ENCODE measurements around the gene SERPINE1.

The SERPINE1 gene

GRCh38 chr7:101162551-101163278 lies 35.8 kb downstream of the SERPINE1 start:
- peaks cover 23% of the 10 kb centered on the region for H3K4me1 Mint-ChIP-seq
- H3K27ac Mint-ChIP-seq, result no peak overlapping the region
- peak overlapping the region; percentile 74 to 82 (median 76) for H3K4me3 Mint-ChIP-seq
- TF ChIP-seq CTCF (IDR thresholded peaks at IDR 0.05; ENCODE audit: unreplicated experiment in 3 of 3), result no peak
- no peaks in the 10 kb centered on the region for H3K9me3 Mint-ChIP-seq
- H3K27me3 Mint-ChIP-seq (ENCODE audit: low read depth), result peaks cover 67% of the 10 kb centered on the region
- H3K36me3 Mint-ChIP-seq (ENCODE audit: low read depth), result peaks cover 13% of the 10 kb centered on the region

GRCh38 chr7:101163279-101164070 lies 36.6 kb downstream of the SERPINE1 start:
- no peaks in the 10 kb centered on the region for H3K9me3 Mint-ChIP-seq
- TF ChIP-seq CTCF (IDR thresholded peaks at IDR 0.05; ENCODE audit: unreplicated experiment in 3 of 3), result no peak
- H3K4me1 Mint-ChIP-seq, result peaks cover 26% of the 10 kb centered on the region
- peaks cover 9% of the 10 kb centered on the region for H3K36me3 Mint-ChIP-seq (ENCODE audit: low read depth)
- no peak overlapping the region for H3K27ac Mint-ChIP-seq
- peak overlapping the region; percentile 17 to 75 (median 48) for H3K4me3 Mint-ChIP-seq
- H3K27me3 Mint-ChIP-seq (ENCODE audit: low read depth), result peaks cover 74% of the 10 kb centered on the region

- Mint-ChIP-seq H3K36me3 (ENCODE audit: low read depth) (peaks cover 9% of the 10 kb centered on the region), H3K4me1 (peaks cover 30% of the 10 kb centered on the region), H3K9me3 (no peaks in the 10 kb centered on the region), H3K27me3 (ENCODE audit: low read depth) (peaks cover 78% of the 10 kb centered on the region), H3K4me3 (peak overlapping the region; percentile 36 to 74 (median 63)), H3K27ac (no peak overlapping the region)
- no peak for TF ChIP-seq CTCF (IDR thresholded peaks at IDR 0.05; ENCODE audit: unreplicated experiment in 3 of 3)
These were observed 37.4 kb downstream of the SERPINE1 start for GRCh38 chr7:101164071-101164840.

GRCh38 chr7:101165075-101165957 lies 38.4 kb downstream of the SERPINE1 start, which contains the start of gene VGF:
Gene VGF (minus strand): TSS chr7:101165569. CDS start chr7:101164843, 726 bp downstream.
- Mint-ChIP-seq H3K27me3 (ENCODE audit: low read depth) (peaks cover 87% of the 10 kb centered on the region), H3K27ac (no peak within 1 kb of the TSS), H3K9me3 (no peaks in the 10 kb centered on the region), H3K4me1 (peaks cover 37% of the 10 kb centered on the region), H3K36me3 (ENCODE audit: low read depth) (peaks cover 1% of the 10 kb centered on the region), H3K4me3 (peak within 1 kb of the TSS; percentile 70 to 78 (median 74))
- TF ChIP-seq CTCF (IDR thresholded peaks at IDR 0.05; ENCODE audit: unreplicated experiment in 3 of 3), result no peak

- Mint-ChIP-seq H3K27me3 (ENCODE audit: low read depth) (peaks cover 92% of the 10 kb centered on the region), H3K36me3 (ENCODE audit: low read depth) (no peaks in the 10 kb centered on the region), H3K4me1 (peaks cover 44% of the 10 kb centered on the region), H3K27ac (no peak overlapping the region), H3K9me3 (no peaks in the 10 kb centered on the region), H3K4me3 (peak overlapping the region; percentile 70 to 78 (median 74))
- TF ChIP-seq CTCF (IDR thresholded peaks at IDR 0.05; ENCODE audit: unreplicated experiment in 3 of 3), result no peak
These were observed 39.2 kb downstream of the SERPINE1 start for GRCh38 chr7:101165958-101166647.
